GM12864 (cell line): ENCODE measurements around the gene BLACAT1.

ENCODE experiments used
- DNase-seq: peaks from one replicate; pipeline ENCODE4 v3.0.0-alpha.2; 2011; ENCODE audit warnings: low read depth
- H3K4me3 ChIP-seq: 2 replicates; pipeline ENCODE4 v1.5.1; 2011; ENCODE audit warnings: mild to moderate bottlenecking, low read depth, low read length, control low read depth
- TF ChIP-seq, protein P1 (sequence below): IDR thresholded peaks from 2 replicates; pipeline ENCODE4 v1.5.1; 2011; ENCODE audit warnings: low read depth, mild to moderate bottlenecking, moderate library complexity, low read length, control low read depth, inconsistent platforms; ENCODE audit errors: missing control alignments

The BLACAT1 gene

DNA sequence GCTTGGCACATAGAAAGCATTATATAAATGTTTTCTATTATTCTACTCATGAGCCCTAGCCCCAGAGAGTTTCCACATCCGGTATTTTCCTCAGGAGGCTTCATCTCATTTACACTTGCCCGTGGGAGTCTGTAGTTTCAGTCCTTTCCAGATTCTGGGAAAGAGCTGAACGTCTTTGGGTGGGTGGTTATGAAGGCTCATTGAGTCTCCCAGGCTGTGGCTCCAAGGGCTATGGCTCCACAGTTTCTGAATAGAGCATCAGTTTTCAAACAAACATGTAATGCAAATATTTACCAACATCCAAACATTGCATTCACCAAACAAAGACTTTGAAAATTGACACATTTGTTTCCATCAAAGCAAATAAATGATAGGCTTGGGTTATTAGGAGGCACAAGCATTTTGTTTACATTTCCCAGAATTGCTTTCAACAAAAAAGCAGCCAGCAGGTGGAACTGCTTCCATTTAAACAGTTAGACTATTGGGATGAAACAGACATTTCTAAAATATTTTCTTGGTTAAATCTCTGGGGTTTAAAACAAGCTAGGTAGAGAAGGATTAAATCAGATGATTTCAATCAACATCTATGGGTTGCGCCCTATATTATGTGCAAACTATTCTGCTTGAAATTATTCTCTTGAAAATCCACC lies 32.7 kb downstream of the BLACAT1 start:
- H3K4me3 ChIP-seq: no peak overlapping the region
- no peak for DNase-seq
- TF ChIP-seq, protein P1, sequence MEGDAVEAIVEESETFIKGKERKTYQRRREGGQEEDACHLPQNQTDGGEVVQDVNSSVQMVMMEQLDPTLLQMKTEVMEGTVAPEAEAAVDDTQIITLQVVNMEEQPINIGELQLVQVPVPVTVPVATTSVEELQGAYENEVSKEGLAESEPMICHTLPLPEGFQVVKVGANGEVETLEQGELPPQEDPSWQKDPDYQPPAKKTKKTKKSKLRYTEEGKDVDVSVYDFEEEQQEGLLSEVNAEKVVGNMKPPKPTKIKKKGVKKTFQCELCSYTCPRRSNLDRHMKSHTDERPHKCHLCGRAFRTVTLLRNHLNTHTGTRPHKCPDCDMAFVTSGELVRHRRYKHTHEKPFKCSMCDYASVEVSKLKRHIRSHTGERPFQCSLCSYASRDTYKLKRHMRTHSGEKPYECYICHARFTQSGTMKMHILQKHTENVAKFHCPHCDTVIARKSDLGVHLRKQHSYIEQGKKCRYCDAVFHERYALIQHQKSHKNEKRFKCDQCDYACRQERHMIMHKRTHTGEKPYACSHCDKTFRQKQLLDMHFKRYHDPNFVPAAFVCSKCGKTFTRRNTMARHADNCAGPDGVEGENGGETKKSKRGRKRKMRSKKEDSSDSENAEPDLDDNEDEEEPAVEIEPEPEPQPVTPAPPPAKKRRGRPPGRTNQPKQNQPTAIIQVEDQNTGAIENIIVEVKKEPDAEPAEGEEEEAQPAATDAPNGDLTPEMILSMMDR: no peak

DNA sequence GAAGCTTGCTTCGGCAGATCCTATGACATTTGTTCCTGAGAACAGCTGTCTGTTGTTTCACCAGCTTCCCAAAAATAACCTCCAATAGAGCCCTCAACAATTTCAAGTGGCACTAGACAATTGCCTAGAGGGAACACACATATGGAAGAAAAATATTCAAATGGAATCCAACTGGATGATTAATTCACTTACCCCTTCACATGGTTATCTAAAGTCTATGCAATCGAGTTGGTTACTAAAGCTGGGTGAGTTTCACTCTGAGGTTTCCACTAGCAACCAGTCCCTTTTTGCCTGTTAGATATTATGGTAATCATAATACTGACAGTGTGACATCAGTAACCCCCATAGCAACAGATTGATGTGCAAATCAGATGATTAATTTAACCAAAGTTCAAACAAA lies 34.0 kb downstream of the BLACAT1 start, which contains the start of gene LEMD1:
Gene LEMD1 (minus strand): TSS at position 259 of the 400 bp plus-strand sequence. CDS start 1,520 bp downstream, outside the sequence.
- no peak within 1 kb of the TSS for H3K4me3 ChIP-seq
- TF ChIP-seq, protein P1: no peak
- DNase-seq: no peak

DNA sequence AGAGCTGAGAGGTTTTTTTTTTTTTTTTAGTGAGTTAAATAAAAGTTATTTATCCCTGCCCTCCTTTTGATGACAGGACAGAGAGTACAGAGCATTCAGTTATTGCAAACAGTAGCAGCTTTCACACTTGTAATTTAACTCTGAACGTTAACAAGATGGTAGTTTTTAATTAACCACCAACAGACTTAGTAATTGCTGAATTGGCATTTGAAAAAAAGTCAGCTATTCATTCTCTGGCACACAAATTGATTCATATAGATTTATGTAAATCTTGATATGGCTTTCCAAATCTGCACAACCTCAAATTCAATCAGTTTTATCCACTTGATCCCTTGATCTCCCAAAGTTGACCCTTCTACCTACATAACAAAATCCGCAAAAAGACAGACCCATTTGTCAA lies 34.9 kb downstream of the BLACAT1 start:
- TF ChIP-seq, protein P1: no peak

DNA sequence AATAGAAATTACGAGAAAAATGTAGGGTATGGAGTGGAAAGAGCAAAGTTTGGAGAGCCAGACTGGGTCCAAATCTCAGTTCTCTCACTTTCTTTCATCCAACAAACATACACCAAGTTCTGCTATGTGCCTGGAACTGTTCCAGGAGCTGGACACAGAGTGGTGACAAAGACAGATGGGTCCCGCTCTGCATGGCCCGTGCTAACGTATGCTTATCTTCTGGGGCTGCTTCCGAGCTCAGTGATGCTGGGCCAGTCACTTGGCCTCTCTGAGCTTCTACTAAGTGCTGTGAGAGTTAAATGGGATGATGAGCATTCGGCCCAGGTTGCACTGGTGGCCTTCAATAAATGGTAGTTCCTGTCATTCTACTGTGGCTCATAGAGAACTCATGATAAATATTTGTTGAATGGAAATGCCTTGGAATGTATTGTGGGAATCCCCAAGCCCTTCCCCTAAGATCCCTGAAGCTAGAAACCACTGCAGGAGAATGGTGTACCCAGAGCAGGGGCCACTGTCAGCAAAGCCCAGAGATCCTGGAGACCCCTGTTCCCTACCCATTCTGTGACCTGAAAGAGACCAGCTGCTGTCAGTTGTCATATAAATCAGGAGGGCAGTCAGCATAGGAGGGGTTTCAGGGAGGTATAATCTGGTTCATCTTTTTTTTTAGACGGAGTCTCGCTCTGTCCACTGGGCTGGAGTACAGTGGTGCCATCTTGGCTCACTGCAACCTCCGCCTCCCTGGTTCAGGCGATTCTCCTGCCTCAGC lies 37.8 kb downstream of the BLACAT1 start:
- no peak overlapping the region for H3K4me3 ChIP-seq
- TF ChIP-seq, protein P1: no peak
- no peak for DNase-seq

More for the DNA sequence above, 34.9 kb downstream of the BLACAT1 start:
- H3K4me3 ChIP-seq: no peak overlapping the region
- no peak for DNase-seq

DNA sequence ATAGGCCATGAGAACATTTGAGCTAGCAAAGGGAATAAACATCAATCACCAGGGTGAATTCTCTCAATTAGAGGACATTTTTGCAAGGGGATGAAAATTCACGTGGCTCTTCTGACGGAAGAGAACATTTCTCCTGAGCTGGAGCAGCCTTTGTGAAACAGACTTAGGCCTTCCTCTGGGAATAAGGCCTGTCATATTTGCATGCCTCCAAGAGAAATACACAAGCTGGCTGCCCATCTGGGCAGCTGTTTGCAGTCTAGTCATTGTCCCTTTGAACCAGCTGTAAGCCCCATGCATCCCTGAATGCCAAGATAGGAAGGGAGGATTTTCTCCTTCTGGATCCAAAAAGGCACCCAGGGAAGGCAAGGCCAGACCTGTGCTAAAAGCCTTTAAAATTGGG lies 39.5 kb downstream of the BLACAT1 start:
- TF ChIP-seq, protein P1: no peak
- no peak for DNase-seq
- no peak overlapping the region for H3K4me3 ChIP-seq

DNA sequence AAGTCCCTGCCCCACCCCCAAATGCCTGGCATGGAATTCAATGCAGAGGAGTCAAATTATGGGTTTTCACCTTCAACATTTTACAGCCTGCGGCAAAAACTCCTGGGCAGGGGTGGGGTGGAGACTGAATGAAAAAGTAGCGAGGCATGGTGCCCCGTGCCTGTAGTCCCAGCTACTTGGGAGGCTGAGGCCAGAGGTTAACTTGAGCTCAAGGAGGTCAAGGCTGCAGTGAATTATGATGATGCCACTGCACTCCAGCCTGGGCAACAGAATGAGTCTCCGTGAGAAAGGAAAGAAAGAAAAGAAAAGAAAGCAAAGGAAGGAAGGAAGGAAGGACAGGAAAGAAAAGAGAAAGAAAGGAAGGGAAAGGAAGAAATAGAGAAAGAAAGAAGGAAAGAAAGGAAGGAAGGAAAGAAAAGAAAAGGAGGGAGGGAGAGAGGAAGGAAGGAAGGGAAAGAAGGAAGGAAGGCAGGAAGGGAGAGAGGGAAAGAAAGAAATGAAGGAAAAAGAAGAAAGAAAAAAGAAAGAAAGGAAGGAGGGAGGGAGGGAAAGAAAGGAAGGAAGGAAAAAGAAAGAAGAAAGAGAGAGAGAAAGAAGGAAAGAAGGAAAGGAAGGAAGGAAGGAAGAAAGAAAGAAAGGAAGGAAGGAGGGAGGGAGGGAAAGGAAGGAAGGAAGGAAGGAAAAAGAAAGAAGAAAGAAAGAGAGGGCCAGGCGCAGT lies 45.1 kb downstream of the BLACAT1 start:
- TF ChIP-seq, protein P1: no peak
- DNase-seq: no peak
- no peak overlapping the region for H3K4me3 ChIP-seq
